Gastrocnemius medialis (tissue), 4 donors: ENCODE measurements around the gene BEND6.

Source experiments
- POLR2A ChIP-seq, 2 donors: fragments of 450-650 bp; IDR thresholded peaks; one replicate each; pipeline ENCODE4 v1.6.1; 2017; ENCODE audit warnings: antibody characterized with exemption in 2 of 2, mild to moderate bottlenecking in 2 of 2, moderate library complexity in 2 of 2
- TF ChIP-seq, protein P1 (sequence below), 5 experiments: fragments of 450-650 bp in 3 of 5; fragments of 200-600 bp in 2 of 5; sonication (generic) in 2 of 5; IDR thresholded peaks in 4 of 5; conservative IDR thresholded peaks in 1 of 5; 1 replicate in 4 of 5; 2 replicates in 1 of 5; pipeline ENCODE4 v1.5.1; 2016 to 2019; ENCODE audit warnings: antibody characterized with exemption in 5 of 5, mild to moderate bottlenecking in 3 of 5, moderate library complexity in 3 of 5

DNA sequence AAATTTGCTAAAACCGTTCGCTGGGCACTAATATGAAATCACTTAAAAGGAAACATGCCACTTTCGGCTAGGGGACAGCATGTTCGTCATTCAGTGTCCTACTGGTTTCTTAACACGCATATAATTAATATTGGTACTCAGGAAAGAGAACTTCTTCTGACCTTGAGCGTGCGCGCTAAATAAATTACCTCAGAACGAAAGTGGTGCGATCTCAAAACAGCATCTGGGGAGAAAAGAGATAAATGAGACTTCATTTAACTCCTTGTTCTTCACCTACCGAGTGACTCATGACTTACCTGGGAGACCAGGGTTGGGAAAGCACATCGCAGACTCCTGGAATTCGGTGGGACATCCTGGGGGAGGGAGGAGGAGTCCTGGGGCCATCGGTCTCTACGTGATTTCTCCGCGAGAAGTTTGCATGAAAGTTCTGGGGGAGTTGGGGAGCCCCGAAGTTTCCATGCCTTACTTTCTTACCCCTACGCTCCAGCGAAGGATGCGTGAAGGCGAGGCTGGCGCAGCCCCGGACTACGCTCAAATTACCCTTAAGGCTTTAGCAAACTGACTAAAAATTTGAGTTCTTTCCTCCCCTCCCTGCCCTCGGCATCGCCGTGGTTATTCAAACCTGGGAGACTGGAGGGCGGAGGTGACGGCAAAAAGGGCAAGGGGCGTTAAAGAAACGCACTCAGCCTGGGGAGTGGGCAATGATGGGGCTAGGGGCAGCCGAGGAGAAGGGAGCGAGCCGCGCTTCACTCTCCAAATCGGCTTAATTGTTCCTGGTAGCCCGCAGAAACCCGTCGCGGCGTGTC lies 1.1 kb upstream of the BEND6 start:
- TF ChIP-seq, protein P1, sequence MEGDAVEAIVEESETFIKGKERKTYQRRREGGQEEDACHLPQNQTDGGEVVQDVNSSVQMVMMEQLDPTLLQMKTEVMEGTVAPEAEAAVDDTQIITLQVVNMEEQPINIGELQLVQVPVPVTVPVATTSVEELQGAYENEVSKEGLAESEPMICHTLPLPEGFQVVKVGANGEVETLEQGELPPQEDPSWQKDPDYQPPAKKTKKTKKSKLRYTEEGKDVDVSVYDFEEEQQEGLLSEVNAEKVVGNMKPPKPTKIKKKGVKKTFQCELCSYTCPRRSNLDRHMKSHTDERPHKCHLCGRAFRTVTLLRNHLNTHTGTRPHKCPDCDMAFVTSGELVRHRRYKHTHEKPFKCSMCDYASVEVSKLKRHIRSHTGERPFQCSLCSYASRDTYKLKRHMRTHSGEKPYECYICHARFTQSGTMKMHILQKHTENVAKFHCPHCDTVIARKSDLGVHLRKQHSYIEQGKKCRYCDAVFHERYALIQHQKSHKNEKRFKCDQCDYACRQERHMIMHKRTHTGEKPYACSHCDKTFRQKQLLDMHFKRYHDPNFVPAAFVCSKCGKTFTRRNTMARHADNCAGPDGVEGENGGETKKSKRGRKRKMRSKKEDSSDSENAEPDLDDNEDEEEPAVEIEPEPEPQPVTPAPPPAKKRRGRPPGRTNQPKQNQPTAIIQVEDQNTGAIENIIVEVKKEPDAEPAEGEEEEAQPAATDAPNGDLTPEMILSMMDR (IDR thresholded peaks at IDR 0.05 in 4 of 5, conservative IDR thresholded peaks at IDR 0.05 in 1 of 5): no peak
- no peak for TF ChIP-seq POLR2A (IDR thresholded peaks at IDR 0.05)
